Smooth muscle cell (in vitro differentiated cells): ENCODE results near the gene PRELID3B. TPM values are rescaled to one million over a fixed set of nuclear protein-coding genes. Genes with fewer than 3 reads are reported as not detected.
"Not testable (repeated sequence)": the region's sequence is repeated elsewhere in the genome, so short reads cannot be mapped to it uniquely, and the experiment has no call there.

Experiments used
- DNase-seq: peaks from one replicate; lab custom pipeline; 2025; ENCODE audit not compliant: unreplicated experiment; lab: John Stamatoyannopoulos, UW
- H2AFZ ChIP-seq: fragments of 200-600 bp; sonication (generic); 2 replicates; pipeline ENCODE4 v1.6.0; 2016; ENCODE audit warnings: antibody characterized with exemption, low read depth, mild to moderate bottlenecking
- H3F3A ChIP-seq: fragments of 200-600 bp; sonication (generic); 2 replicates; pipeline ENCODE4 v1.6.0; 2017; ENCODE audit warnings: antibody characterized with exemption, low read depth
- H3K27ac ChIP-seq: fragments of 200-600 bp; sonication (generic); 2 replicates; pipeline ENCODE4 v1.5.1; 2016; ENCODE audit warnings: low read depth, mild to moderate bottlenecking
- H3K27me3 ChIP-seq: fragments of 200-600 bp; sonication (generic); 2 replicates; pipeline ENCODE4 v1.6.1; 2016; ENCODE audit warnings: low read depth, mild to moderate bottlenecking
- H3K36me3 ChIP-seq: fragments of 200-600 bp; sonication (generic); 2 replicates; pipeline ENCODE4 v1.5.1; 2016; ENCODE audit warnings: low read depth
- H3K4me1 ChIP-seq: fragments of 200-600 bp; sonication (generic); 2 replicates; pipeline ENCODE4 v1.5.1; 2016; ENCODE audit warnings: low read depth
- H3K4me2 ChIP-seq: fragments of 200-600 bp; sonication (generic); 2 replicates; pipeline ENCODE4 v1.6.0; 2016; ENCODE audit warnings: mild to moderate bottlenecking
- H3K4me3 ChIP-seq: fragments of 200-600 bp; sonication (generic); 2 replicates; pipeline ENCODE4 v1.5.1; 2016; ENCODE audit warnings: mild to moderate bottlenecking
- H3K79me2 ChIP-seq: fragments of 200-600 bp; sonication (generic); 2 replicates; pipeline ENCODE4 v1.6.0; 2016; ENCODE audit warnings: low read depth, mild to moderate bottlenecking
- H3K9ac ChIP-seq: fragments of 200-600 bp; sonication (generic); 2 replicates; pipeline ENCODE4 v1.6.0; 2016; ENCODE audit warnings: low read depth
- H3K9me3 ChIP-seq: fragments of 200-600 bp; sonication (generic); replicated peaks from 2 replicates; pipeline ENCODE4 v1.5.1; 2016; ENCODE audit warnings: low read depth
- H4K20me1 ChIP-seq: fragments of 200-600 bp; sonication (generic); 2 replicates; pipeline ENCODE4 v1.6.0; 2016; ENCODE audit warnings: low read depth
- WGBS: methylation state at CpG from one replicate; pipeline ENCODE4 v1.1.7; 2016; ENCODE audit warnings: low lambda C conversion rate; 5-methylcytosine and 5-hydroxymethylcytosine counted together
- polyA plus RNA-seq: library from polyadenylated mRNA; unstranded; fragments of >200 nt; fragmentation: Nextera tagmentation; extraction: Ambion mirVana; gene quantifications from 2 replicates; pipeline ENCODE4 v1.2.1, GENCODE V29; 2016
- total RNA-seq: library from RNA; depleted of rRNA; stranded (reverse); fragments of >200 nt; gene quantifications from 2 replicates; pipeline ENCODE4 v1.2.3, GENCODE V29; 2014
- TF ChIP-seq, protein P1 (sequence below): fragments of 200-600 bp; sonication (generic); IDR thresholded peaks from 2 replicates; pipeline ENCODE4 v1.5.1; 2017; ENCODE audit warnings: borderline replicate concordance, mild to moderate bottlenecking, antibody characterized with exemption; ENCODE audit not compliant: insufficient read depth, poor library complexity, severe bottlenecking

PRELID3B gene
- total and polyA plus RNA-seq, 2 experiments from 2014 or later: 20.9 to 44.9 TPM

DNA sequence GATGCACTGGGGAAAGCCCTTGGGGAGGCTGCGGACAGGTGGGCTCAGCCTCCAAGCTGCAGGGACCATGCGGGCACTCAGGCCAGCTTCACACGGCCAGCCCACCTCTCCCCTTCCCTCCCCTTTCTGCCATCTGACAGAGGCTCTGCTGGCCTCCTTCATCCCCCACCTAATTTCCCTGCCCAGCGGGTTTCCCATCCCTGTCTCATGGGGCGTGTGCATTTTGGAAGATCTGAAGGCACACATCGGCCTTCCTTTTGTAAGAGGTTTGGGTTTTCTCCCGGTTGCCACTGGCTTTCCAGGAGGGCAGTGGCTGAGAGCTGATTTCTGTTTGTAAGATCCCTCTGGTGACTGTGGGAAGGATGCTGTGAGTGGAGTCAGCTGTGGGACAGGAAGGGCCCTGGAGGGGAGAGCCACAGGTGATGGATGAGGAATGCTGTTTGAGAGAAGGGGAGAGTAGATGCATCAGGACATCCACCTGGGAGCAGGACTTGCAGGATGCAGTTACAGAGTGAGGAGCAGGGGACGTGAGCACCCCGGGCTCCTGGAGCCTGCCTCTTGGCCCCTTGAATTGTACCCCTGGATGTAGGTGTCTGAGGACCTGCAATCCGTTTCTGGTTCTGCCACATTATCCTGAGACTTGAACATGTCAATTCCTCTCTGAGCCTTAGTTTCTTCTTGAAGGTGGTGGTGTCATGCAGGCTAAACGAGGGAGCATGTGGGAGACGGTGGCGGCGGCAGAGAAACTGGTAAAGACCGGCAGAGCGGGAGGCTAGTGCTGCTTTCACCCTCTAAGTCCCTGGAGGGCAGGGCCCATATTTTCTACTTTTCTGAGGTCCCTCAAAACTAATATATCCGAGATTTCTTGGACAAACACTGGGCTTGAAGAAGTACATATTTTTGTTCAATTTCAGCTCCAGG is 29.3 kb downstream of the PRELID3B start:
- H3K36me3 ChIP-seq: no peaks in the 10 kb centered on the region
- no peak overlapping the region for H3K4me3 ChIP-seq
- H3K4me1 ChIP-seq: peaks cover 6% of the 10 kb centered on the region
- no peaks in the 10 kb centered on the region for H3K79me2 ChIP-seq
- H3K9ac ChIP-seq: peak overlapping the region; percentile 22
- TF ChIP-seq, protein P1, sequence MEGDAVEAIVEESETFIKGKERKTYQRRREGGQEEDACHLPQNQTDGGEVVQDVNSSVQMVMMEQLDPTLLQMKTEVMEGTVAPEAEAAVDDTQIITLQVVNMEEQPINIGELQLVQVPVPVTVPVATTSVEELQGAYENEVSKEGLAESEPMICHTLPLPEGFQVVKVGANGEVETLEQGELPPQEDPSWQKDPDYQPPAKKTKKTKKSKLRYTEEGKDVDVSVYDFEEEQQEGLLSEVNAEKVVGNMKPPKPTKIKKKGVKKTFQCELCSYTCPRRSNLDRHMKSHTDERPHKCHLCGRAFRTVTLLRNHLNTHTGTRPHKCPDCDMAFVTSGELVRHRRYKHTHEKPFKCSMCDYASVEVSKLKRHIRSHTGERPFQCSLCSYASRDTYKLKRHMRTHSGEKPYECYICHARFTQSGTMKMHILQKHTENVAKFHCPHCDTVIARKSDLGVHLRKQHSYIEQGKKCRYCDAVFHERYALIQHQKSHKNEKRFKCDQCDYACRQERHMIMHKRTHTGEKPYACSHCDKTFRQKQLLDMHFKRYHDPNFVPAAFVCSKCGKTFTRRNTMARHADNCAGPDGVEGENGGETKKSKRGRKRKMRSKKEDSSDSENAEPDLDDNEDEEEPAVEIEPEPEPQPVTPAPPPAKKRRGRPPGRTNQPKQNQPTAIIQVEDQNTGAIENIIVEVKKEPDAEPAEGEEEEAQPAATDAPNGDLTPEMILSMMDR: no peak
- no peaks in the 10 kb centered on the region for H3K9me3 ChIP-seq
- H4K20me1 ChIP-seq: no peaks in the 10 kb centered on the region
- DNase-seq: no peak
- H3K4me2 ChIP-seq: no peak overlapping the region
- 93% methylated on average over 17 of the region's 17 CpGs for WGBS
- H2AFZ ChIP-seq: no peak overlapping the region
- H3K27ac ChIP-seq: peak overlapping the region; percentile 75
- H3K27me3 ChIP-seq: no peaks in the 10 kb centered on the region
- H3F3A ChIP-seq: no peaks in the 10 kb centered on the region

DNA sequence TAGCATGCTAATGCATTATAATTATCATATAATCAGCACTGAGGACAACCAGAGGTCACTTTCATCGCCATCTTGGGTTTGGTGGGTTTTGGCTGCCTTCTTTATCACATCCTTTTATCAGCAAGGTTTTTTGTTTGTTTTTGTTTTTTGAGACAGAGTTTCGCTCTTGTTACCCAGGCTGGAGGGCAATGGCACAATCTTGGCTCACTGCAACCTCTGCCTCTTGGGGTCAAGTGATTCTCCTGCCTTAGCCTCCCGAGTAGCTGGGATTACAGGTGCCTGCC is 30.8 kb downstream of the PRELID3B start:
- Histone ChIP-seq H3K9ac (peak overlapping the region; percentile 94), H3K27ac (peak overlapping the region; percentile 98)
- H3K9me3 ChIP-seq, H3K4me1 ChIP-seq, H3K79me2 ChIP-seq, H3K4me3 ChIP-seq, H3K4me2 ChIP-seq, H3K36me3 ChIP-seq, H4K20me1 ChIP-seq, DNase-seq, H3K27me3 ChIP-seq, H3F3A ChIP-seq, H2AFZ ChIP-seq: not testable (repeated sequence)
- WGBS: 98% methylated on average over 3 of the region's 3 CpGs

DNA sequence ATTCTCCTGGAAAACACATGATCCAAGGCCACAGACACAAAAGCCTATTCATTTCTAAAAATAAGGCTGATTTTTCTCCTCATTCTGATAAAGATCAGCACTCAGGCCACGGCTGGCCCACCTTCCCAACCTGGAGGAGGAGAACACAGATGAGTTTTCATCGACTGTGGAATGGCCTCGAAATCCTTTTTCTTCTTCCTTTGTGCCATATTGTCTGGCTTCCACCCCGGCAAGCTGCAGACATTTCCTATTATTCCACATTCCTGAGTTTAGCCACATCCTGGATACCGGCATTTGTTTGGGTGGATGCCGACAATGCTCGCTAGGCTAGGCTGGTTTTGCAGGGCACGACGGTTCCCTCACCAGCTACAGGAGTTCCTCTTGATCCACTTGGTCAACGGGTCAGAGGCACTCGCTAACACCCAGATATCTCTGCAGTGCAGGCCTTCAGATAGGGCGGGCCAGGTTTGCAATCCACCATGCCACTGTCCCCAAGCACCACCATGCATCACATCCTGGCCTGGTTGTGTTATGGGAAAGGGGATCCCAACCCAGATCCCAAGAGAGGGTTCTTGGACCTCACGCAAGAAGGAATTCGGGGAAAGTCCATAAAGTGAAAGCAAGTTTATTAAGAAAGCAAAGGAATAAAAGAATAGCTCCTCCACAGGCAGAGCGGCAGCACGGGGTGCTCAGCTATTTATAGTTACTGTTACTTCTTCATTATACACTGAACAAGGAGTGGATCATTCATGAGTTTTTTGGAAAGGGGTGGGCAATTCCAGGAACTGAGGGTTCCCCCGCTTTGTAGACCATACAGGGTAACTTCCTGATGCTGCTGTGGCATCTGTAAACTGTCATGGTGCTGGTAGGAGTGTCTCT is 31.4 kb downstream of the PRELID3B start:
- DNase-seq: no peak
- TF ChIP-seq, protein P1: no peak
- H3F3A ChIP-seq: no peaks in the 10 kb centered on the region
- H3K79me2 ChIP-seq: peaks cover 5% of the 10 kb centered on the region
- no peak overlapping the region for H2AFZ ChIP-seq
- no peaks in the 10 kb centered on the region for H3K27me3 ChIP-seq
- no peaks in the 10 kb centered on the region for H3K9me3 ChIP-seq
- H3K9ac ChIP-seq: peak overlapping the region; percentile 94
- no peaks in the 10 kb centered on the region for H4K20me1 ChIP-seq
- H3K4me1 ChIP-seq: peaks cover 15% of the 10 kb centered on the region
- H3K4me2 ChIP-seq: peak overlapping the region; percentile 60
- peak overlapping the region; percentile 98 for H3K27ac ChIP-seq
- no peaks in the 10 kb centered on the region for H3K36me3 ChIP-seq
- H3K4me3 ChIP-seq: no peak overlapping the region
- 46% methylated on average over 17 of the region's 17 CpGs for WGBS

DNA sequence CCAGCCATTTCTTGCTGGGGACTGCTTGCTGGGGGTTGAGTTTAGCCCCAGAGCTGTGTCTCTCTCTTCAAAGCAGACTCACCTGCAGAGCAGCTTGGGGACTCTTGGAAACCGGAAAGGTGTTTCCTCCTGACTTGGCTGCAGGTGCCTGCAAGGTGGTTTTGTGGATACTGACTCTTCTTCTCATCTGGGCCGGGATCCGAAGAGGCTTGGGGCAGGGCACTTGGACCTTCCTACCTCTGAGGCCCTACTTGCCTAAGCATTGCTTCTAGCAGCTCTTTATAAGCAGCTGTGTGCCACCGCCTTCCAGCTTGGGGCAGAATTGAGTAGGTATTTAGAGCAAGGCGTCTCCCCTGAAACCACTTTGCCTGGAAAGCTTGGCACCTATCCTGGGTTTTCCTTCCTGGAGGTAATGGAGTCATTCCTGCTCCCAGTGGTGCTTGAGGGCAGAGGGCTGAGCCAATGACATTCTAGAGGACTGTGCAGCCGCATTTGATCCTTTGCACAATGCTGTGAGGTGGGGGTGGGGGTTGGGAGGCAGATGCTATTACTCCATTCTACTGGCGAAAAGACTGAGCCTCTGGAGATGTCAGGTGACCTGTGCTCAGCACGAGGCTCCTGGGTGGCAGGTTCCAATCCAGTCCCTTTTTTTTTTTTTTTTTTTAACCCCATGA is 32.1 kb downstream of the PRELID3B start:
- no peaks in the 10 kb centered on the region for H3K36me3 ChIP-seq
- TF ChIP-seq, protein P1: no peak
- WGBS: 71% methylated on average over 8 of the region's 8 CpGs
- no peaks in the 10 kb centered on the region for H4K20me1 ChIP-seq
- H3F3A ChIP-seq: no peaks in the 10 kb centered on the region
- H3K4me1 ChIP-seq: peaks cover 16% of the 10 kb centered on the region
- DNase-seq: no peak
- H3K4me2 ChIP-seq: peak overlapping the region; percentile 60
- peak overlapping the region; percentile 94 for H3K9ac ChIP-seq
- peak overlapping the region; percentile 98 for H3K27ac ChIP-seq
- H3K9me3 ChIP-seq: no peaks in the 10 kb centered on the region
- H2AFZ ChIP-seq: no peak overlapping the region
- no peaks in the 10 kb centered on the region for H3K27me3 ChIP-seq
- no peak overlapping the region for H3K4me3 ChIP-seq
- peaks cover 12% of the 10 kb centered on the region for H3K79me2 ChIP-seq
